ENCODE measurements around the gene NOXO1.
"Not testable (repeated sequence)": the region's sequence is repeated elsewhere in the genome, so short reads cannot be mapped to it uniquely, and the experiment has no call there.

NOXO1 gene

DNA sequence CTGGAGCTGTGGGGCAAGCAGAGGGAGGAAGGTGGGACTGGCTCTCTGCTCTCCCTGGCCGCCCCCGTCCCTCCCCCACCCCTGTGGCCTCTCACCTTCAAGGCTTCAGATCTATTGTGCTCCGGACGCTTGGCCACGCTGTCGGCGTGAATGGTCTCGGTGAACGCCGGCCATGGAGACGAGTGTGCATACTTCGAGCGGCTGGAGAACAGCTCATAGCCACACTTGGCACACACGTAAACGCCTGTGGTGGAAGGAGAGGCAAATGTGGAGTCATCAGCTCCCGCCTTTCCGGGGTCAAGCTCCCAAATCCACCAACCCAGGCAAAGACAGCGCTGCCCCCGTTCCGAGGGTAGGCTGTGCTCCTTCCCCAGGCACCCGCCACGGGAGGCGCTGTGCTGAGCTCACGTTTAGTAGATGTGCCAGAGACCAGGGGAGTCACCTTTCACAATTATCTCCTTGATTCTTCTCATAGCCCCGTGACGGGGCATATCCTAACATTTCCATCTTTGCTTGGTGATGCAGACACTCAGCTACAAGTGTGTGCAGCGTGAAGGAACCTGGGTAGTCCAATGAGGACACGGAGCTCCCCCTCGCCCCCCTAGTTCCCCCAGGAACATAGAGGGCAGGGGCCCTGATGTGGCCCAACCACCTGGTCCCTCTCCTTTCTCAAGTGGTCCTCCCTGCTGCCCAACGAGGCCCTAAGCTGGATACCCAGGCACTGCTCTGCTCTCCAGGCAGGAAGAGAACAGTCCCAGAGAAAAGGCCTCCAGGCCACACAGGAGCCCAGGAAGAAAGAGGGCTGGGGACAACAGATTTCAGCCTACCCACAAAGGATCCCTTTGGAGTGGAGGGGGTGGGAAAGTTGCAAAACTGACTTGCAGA is 39.9 kb downstream of the NOXO1 start:
- no peak for DNase-seq (ENCODE audit: low spot score)

- DNase-seq (ENCODE audit: low spot score) = no peak
Measured at GRCh38 chr16:1940273-1941161, 40.8 kb downstream of the NOXO1 start.

DNA sequence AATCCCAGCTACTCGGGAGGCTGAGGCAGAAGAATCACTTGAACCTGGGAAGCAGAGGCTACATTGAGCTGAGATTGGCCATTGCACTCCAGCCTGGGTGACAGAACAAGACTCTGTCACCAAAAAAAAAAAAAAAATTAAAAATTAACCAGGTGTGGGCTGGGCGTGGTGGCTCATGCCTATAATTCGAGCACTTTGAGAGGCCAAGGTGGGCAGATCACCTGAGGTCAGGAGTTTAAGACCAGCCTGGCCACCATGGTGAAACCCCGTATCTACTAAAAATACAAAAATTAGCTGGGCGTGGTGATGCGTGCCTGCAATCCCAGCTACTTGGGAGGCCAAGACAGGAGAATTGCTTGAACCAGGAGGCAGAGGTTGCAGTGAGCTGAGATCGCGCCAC is 41.4 kb downstream of the NOXO1 start:
- DNase-seq (ENCODE audit: low spot score) = not testable (repeated sequence)

- no peak for DNase-seq (ENCODE audit: low spot score)
Measured at GRCh38 chr16:1938910-1939309, 42.4 kb downstream of the NOXO1 start.

DNA sequence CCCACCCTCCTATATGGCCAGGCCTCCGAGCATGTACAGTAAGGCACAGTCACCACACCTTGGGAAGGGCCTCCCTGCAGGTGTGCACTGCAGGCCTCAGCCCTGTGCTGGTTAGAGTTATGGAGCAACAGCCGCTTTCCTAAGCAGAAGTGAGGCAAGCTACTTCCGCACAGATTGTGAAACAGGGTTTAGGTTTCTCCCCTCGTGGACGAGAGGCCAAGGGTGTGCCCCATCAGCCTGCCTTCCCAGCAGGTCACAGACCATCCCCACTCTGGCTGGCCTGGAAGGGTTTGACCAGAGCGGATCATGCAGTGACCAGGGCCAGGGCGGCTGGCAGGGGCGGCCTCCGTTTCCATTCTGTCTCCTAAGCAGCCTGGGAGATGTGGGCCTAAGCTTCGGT is 43.0 kb downstream of the NOXO1 start:
- no peak for DNase-seq (ENCODE audit: low spot score)

DNA sequence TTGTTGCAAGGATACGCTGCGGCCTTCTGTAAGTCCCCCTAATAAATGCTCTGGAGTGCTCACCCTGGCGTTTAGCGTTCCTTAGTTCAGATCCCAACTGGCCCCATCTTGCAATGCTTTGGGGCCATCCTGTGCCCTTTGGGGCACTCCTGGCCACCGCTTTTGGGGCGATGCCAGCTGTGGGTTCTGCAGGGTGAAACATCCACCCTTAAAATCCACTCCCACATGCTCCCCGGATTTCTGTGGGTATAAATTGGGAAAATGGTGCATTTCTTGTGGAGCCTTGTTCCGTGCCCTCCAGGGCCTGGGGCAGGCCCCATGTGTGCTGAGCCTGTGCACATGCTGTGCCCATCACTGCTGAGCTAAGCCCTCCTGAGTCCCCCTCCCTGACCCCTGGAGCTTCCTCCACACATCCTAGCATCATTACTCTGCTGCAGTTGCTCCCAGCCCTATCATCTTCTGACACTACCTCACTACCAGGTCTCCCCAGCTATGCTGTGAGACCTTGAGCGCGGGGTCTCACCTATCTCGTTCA is 44.3 kb downstream of the NOXO1 start:
- DNase-seq (ENCODE audit: low spot score) = no peak

GRCh38 chr16:1933097-1933661 is 48.1 kb downstream of the NOXO1 start:
- no peak for DNase-seq (ENCODE audit: low spot score)

DNA sequence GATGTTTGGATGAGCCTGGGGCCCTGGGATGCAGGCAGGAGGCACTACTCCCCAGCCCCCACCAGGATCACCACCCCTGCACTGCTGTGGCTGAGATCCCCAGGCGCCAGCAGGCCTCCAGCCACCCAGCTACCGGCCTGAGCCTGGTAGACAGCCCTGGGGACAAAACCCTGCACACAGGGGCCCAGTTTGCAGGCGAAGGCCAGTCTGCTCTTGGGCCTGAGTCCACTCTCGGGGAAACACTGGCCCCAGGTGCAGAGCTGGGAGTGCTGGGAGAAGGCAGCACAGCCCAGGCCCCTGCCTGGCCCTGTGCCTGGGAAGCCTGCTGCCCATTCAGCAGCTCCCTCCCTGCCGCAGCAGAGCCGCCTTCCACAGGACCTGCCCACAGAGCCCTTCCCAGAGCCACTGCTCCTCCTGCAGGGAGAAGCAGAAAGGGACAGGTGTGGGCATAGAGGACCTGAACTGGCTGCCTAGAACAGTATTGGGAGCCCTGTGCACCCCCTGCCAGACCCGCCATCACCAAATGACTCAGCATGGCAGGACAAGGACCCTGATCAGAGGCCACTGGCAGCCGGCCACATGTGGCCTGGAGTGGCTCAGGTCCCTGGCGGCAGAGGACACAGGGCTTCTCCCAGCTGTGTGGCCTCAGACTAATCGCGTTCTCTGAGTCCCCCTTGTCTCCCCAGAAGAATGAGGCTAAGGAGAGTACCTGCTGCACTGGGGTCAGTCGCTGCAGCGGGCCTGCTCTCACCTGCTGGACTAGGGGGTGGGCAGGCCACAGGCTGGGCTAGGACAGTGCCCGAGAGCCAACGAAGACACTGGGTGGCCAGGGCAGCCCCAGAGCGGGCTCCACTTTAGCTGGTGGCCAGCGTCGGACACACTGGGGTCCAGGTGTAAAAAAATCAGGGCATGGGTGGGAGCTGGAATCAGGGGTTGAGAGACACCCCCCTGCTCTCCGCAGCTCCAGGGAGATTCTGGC is 48.9 kb downstream of the NOXO1 start:
- no peak for DNase-seq (ENCODE audit: low spot score)

GRCh38 chr16:1930338-1930720 is 50.9 kb downstream of the NOXO1 start:
- no peak for DNase-seq (ENCODE audit: low spot score)

DNA sequence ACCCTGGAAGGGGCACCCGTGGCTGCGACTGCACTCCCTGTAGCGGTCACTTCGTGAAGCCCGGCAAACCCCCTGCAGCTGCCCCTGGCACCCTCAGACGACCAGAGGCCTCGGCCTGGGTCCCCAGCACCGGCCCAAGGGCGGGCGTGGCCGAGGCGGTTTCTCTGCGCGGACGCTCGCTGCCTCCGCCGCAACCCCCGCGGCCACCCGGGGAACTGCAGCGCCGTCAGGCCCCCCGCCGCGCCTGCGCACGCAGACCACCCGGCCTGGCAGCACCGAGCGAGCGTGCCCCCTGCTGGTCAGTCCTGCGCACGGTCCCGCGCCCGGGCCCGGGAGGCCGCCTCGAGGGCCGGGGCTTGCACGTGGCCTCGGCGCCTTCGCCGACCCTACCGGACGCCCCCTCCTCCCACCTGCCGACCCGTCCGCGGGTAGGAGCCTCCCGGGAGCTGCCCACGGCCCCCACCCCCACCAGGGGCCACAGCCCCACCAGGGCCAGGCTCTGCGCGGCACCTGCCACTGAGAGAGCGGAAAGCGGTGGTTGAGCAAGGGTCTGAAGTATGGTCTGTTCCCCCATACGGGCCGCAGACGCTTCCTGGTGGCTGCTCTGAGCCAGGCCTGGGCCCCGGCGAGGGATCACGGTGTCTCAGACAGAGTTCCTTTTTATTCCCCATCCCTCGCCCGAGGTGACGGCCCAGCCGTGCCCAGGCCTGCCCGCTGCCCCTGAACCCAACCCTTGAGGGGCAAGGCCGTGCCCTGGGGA is 51.5 kb downstream of the NOXO1 start:
- DNase-seq (ENCODE audit: low spot score) = peak; percentile 99

- DNase-seq (ENCODE audit: low spot score) = peak; percentile 79
Measured at GRCh38 chr16:1929105-1929504, 52.2 kb downstream of the NOXO1 start.

Data from GM03348 (cell line).